GM23338 (cell line): ENCODE data around the gene STON2. TPM values are rescaled to one million over a fixed set of nuclear protein-coding genes. Genes with fewer than 3 reads are reported as not detected.
A peak's percentile ranks its signal among the peaks of the same experiment; 100 is the strongest.

Experiments used
- ATAC-seq: fragments of 200-7000 bp; cut with Tn5 transposase; 3 replicates; pipeline ENCODE4 v1.9.1; 2020
- DNase-seq: peaks from one replicate; pipeline ENCODE4 v3.0.0-alpha.2; 2015; ENCODE audit warnings: low spot score
- H2AFZ ChIP-seq: fragments of 200-600 bp; sonication (generic); 2 replicates; pipeline ENCODE4 v1.8.0; 2016; ENCODE audit warnings: antibody characterized with exemption, mild to moderate bottlenecking, moderate library complexity
- H3F3A ChIP-seq: fragments of 200-600 bp; sonication (generic); replicated peaks from 2 replicates; pipeline ENCODE4 v1.8.0; 2017; ENCODE audit warnings: antibody characterized with exemption, mixed run types, low read depth
- H3K27ac ChIP-seq: fragments of 200-600 bp; sonication (generic); 2 replicates; pipeline ENCODE4 v1.6.1; 2016; ENCODE audit warnings: low read depth
- H3K27me3 ChIP-seq: fragments of 200-600 bp; sonication (generic); 2 replicates; pipeline ENCODE4 v1.8.0; 2016; ENCODE audit warnings: mild to moderate bottlenecking, mixed run types, moderate library complexity; ENCODE audit not compliant: insufficient read depth
- H3K36me3 ChIP-seq: fragments of 200-600 bp; sonication (generic); 2 replicates; pipeline ENCODE4 v1.8.0; 2016; ENCODE audit warnings: mild to moderate bottlenecking; ENCODE audit not compliant: insufficient read depth
- H3K4me1 ChIP-seq: fragments of 200-600 bp; sonication (generic); 2 replicates; pipeline ENCODE4 v1.8.0; 2016; ENCODE audit warnings: mild to moderate bottlenecking, moderate library complexity; ENCODE audit not compliant: insufficient read depth
- H3K4me2 ChIP-seq: fragments of 200-600 bp; sonication (generic); 2 replicates; pipeline ENCODE4 v1.7.1; 2017; ENCODE audit warnings: mixed run types
- H3K4me3 ChIP-seq: fragments of 200-600 bp; sonication (generic); 2 replicates; pipeline ENCODE4 v1.6.1; 2016; ENCODE audit warnings: mixed run types
- H3K79me2 ChIP-seq: fragments of 200-600 bp; sonication (generic); replicated peaks from 2 replicates; pipeline ENCODE4 v1.8.0; 2017; ENCODE audit warnings: mild to moderate bottlenecking; ENCODE audit not compliant: insufficient read depth
- H3K9me2 ChIP-seq: fragments of 200-600 bp; sonication (generic); 2 replicates; pipeline ENCODE4 v1.8.0; 2017; ENCODE audit not compliant: insufficient read depth
- H4K20me1 ChIP-seq: fragments of 200-600 bp; sonication (generic); replicated peaks from 2 replicates; pipeline ENCODE4 v1.8.0; 2017; ENCODE audit warnings: mild to moderate bottlenecking; ENCODE audit not compliant: insufficient read depth
- H3K27ac Mint-ChIP-seq: 2 replicates; pipeline ENCODE4 v1.8.0; 2020; ENCODE audit warnings: inconsistent platforms, mild to moderate bottlenecking, moderate library complexity, mixed read lengths
- H3K27me3 Mint-ChIP-seq: 3 replicates; pipeline ENCODE4 v1.8.0; 2022; ENCODE audit warnings: low read depth, mild to moderate bottlenecking, moderate library complexity, mixed read lengths, inconsistent platforms; ENCODE audit not compliant: insufficient read depth, poor library complexity
- H3K36me3 Mint-ChIP-seq: 3 replicates; pipeline ENCODE4 v1.8.0; 2021; ENCODE audit warnings: low read depth, mild to moderate bottlenecking, inconsistent platforms, moderate library complexity, mixed read lengths
- H3K4me1 Mint-ChIP-seq: 3 replicates; pipeline ENCODE4 v1.8.0; 2020; ENCODE audit warnings: mild to moderate bottlenecking, inconsistent platforms, mixed read lengths
- H3K4me3 Mint-ChIP-seq: 3 replicates; pipeline ENCODE4 v1.8.0; 2021; ENCODE audit warnings: moderate library complexity, mild to moderate bottlenecking, inconsistent platforms, mixed read lengths
- H3K9me3 Mint-ChIP-seq: 3 replicates; pipeline ENCODE4 v1.8.0; 2020; ENCODE audit warnings: moderate library complexity, mild to moderate bottlenecking, inconsistent platforms, mixed read lengths
- CTCF ChIP-seq, 2 experiments: fragments of 200-600 bp in 1 of 2; sonication (generic) in 1 of 2; conservative IDR thresholded peaks; 2 replicates each; pipeline versions ENCODE4 v1.5.1 to v1.6.1; 2016 to 2017; ENCODE audit warnings: antibody characterized with exemption in 2 of 2, low read depth in 2 of 2, mild to moderate bottlenecking in 2 of 2, moderate library complexity in 1 of 2
- POLR2AphosphoS5 ChIP-seq: IDR thresholded peaks from 2 replicates; pipeline ENCODE4 v1.6.1; 2016; ENCODE audit warnings: antibody characterized with exemption, low read depth
- STAT1 ChIP-seq: IDR thresholded peaks from one replicate; pipeline ENCODE4 v1.6.1; 2016; ENCODE audit warnings: antibody characterized with exemption; ENCODE audit not compliant: unreplicated experiment
- ZNF114 ChIP-seq: fragments of 250-450 bp; sonication (Bioruptor Pico); IDR thresholded peaks from 2 replicates; pipeline ENCODE4 v1.5.0; 2020; ENCODE audit warnings: mild to moderate bottlenecking, moderate library complexity
- polyA plus RNA-seq: library from polyadenylated mRNA; unstranded; fragments of >200 nt; fragmentation: Nextera tagmentation; extraction: Ambion mirVana; gene quantifications from 2 replicates; pipeline ENCODE4 v1.2.1, GENCODE V29; 2016
- small RNA-seq: library from RNA; depleted of rRNA; stranded (forward); fragments of <200 nt; gene quantifications from one replicate; pipeline ENCODE3, GENCODE V24; 2014; ENCODE audit warnings: low replicate concordance
- total RNA-seq: library from RNA; depleted of rRNA; stranded (reverse); fragments of >200 nt; shearing (Covaris generic); gene quantifications from 2 replicates; pipeline ENCODE4 v1.2.3, GENCODE V29; 2014; rRNA removed
- TF ChIP-seq, protein P1 (sequence below): fragments of 250-450 bp; sonication (Bioruptor Pico); IDR thresholded peaks from 2 replicates; pipeline ENCODE4 v1.5.0; 2020; ENCODE audit warnings: mild to moderate bottlenecking, moderate library complexity

STON2 gene
- total and polyA plus RNA-seq, 2 experiments from 2014 or later: 8.2 to 71.0 TPM

DNA sequence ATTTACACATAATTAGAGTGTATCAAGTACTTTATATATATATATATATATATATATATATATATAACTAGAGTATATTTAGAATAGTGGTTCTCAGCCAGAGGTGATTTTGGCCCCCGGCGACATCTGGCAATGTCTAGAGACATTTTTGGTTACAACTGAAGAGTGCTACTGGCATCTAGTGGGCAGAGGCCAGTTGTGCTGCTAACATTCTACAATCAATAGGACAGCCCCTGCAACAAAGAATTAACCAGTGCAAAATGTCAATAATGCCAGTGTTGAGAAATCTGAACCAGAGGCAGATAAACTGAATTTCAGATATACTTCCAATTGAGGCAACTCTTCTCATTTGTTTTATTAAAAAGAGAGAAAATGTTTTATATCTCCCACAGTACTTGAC, 188.3 kb downstream of the STON2 start:
- H4K20me1 ChIP-seq: peaks cover 14% of the 10 kb centered on the region
- no peaks in the 10 kb centered on the region for H3K9me2 ChIP-seq
- no peak overlapping the region for H3K4me3 Mint-ChIP-seq
- peaks cover 3% of the 10 kb centered on the region for H3K27me3 Mint-ChIP-seq
- H3K27ac Mint-ChIP-seq: no peak overlapping the region
- no peak overlapping the region for H2AFZ ChIP-seq
- no peaks in the 10 kb centered on the region for H3K9me3 Mint-ChIP-seq
- H3F3A ChIP-seq: no peaks in the 10 kb centered on the region
- no peak overlapping the region for H3K27ac ChIP-seq
- ATAC-seq (peak; percentile 34; the same call in 2 of the 3 replicates), DNase-seq (peak; percentile 27)
- peaks cover 9% of the 10 kb centered on the region for H3K36me3 ChIP-seq
- H3K79me2 ChIP-seq: peaks cover 100% of the 10 kb centered on the region
- no peak overlapping the region for H3K4me2 ChIP-seq
- no peaks in the 10 kb centered on the region for H3K27me3 ChIP-seq
- TF ChIP-seq ZNF114 (CRISPR knock-in tag) (no peak), STAT1 (no peak), CTCF (conservative IDR thresholded peaks at IDR 0.05; ENCODE audit: low read depth in 2 of 2) (peak in 1 of 2 experiments; percentile 38; a peak in 3 of 4 replicates), POLR2AphosphoS5 (no peak)
- TF ChIP-seq, protein P1, sequence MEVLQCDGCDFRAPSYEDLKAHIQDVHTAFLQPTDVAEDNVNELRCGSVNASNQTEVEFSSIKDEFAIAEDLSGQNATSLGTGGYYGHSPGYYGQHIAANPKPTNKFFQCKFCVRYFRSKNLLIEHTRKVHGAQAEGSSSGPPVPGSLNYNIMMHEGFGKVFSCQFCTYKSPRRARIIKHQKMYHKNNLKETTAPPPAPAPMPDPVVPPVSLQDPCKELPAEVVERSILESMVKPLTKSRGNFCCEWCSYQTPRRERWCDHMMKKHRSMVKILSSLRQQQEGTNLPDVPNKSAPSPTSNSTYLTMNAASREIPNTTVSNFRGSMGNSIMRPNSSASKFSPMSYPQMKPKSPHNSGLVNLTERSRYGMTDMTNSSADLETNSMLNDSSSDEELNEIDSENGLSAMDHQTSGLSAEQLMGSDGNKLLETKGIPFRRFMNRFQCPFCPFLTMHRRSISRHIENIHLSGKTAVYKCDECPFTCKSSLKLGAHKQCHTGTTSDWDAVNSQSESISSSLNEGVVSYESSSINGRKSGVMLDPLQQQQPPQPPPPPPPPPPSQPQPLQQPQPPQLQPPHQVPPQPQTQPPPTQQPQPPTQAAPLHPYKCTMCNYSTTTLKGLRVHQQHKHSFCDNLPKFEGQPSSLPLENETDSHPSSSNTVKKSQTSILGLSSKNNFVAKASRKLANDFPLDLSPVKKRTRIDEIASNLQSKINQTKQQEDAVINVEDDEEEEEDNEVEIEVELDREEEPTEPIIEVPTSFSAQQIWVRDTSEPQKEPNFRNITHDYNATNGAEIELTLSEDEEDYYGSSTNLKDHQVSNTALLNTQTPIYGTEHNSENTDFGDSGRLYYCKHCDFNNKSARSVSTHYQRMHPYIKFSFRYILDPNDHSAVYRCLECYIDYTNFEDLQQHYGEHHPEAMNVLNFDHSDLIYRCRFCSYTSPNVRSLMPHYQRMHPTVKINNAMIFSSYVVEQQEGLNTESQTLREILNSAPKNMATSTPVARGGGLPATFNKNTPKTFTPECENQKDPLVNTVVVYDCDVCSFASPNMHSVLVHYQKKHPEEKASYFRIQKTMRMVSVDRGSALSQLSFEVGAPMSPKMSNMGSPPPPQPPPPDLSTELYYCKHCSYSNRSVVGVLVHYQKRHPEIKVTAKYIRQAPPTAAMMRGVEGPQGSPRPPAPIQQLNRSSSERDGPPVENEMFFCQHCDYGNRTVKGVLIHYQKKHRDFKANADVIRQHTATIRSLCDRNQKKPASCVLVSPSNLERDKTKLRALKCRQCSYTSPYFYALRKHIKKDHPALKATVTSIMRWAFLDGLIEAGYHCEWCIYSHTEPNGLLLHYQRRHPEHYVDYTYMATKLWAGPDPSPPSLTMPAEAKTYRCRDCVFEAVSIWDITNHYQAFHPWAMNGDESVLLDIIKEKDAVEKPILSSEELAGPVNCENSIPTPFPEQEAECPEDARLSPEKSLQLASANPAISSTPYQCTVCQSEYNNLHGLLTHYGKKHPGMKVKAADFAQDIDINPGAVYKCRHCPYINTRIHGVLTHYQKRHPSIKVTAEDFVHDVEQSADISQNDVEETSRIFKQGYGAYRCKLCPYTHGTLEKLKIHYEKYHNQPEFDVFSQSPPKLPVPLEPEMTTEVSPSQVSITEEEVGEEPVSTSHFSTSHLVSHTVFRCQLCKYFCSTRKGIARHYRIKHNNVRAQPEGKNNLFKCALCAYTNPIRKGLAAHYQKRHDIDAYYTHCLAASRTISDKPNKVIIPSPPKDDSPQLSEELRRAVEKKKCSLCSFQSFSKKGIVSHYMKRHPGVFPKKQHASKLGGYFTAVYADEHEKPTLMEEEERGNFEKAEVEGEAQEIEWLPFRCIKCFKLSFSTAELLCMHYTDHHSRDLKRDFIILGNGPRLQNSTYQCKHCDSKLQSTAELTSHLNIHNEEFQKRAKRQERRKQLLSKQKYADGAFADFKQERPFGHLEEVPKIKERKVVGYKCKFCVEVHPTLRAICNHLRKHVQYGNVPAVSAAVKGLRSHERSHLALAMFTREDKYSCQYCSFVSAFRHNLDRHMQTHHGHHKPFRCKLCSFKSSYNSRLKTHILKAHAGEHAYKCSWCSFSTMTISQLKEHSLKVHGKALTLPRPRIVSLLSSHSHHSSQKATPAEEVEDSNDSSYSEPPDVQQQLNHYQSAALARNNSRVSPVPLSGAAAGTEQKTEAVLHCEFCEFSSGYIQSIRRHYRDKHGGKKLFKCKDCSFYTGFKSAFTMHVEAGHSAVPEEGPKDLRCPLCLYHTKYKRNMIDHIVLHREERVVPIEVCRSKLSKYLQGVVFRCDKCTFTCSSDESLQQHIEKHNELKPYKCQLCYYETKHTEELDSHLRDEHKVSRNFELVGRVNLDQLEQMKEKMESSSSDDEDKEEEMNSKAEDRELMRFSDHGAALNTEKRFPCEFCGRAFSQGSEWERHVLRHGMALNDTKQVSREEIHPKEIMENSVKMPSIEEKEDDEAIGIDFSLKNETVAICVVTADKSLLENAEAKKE (CRISPR knock-in tag): no peak
- peaks cover 7% of the 10 kb centered on the region for H3K4me1 ChIP-seq
- H3K4me1 Mint-ChIP-seq: peaks cover 36% of the 10 kb centered on the region; the same call in 2 of the 3 replicates
- H3K36me3 Mint-ChIP-seq: peaks cover 82% of the 10 kb centered on the region
- no peak overlapping the region for H3K4me3 ChIP-seq

Small RNAs within 50 kb of the gene (small RNA-seq; reads per million reads assigned to genes)
- gene DYNLL1P1 (not detected), gene DYNLL1P2 (not detected)

Other genes starting within 250 kb of the STON2 start
- gene GTF2A1, start 179.4 kb downstream of the STON2 start, total RNA-seq: 38.3 and 50.6 TPM in 2 replicates
- 12.0 and 12.1 TPM in 2 replicates for gene GTF2A1, start 179.4 kb downstream of the STON2 start, polyA plus RNA-seq
- gene SEL1L, start 133.5 kb upstream of the STON2 start, total RNA-seq: 19.3 and 20.6 TPM in 2 replicates
- 22.6 and 22.8 TPM in 2 replicates for gene SEL1L, start 133.5 kb upstream of the STON2 start, polyA plus RNA-seq